ENCODE results near the gene HTRA2.

HTRA2 gene

GRCh38 chr2:74538881-74539339, 9.2 kb downstream of the HTRA2 start:
- no peak for DNase-seq

DNA sequence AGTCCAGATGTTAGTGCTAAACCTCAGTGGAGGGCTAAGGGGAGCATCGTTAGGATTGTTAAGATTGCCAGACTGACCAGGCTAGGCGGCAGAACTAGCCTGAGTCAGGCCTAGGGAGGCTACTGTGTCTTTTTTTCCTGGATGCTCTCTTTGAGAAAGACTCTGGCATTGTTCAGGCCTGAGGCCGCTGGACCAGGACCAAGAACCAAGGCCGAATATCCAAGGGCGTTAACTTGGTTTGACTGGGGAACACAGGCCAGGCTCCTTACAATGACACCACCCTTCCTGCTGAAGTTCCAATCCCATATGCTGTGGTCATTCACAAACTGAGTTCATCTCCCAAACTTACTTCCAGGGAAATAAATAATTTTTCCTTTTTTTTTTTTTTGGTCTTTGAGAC, 10.6 kb downstream of the HTRA2 start:
- no peak for DNase-seq

- DNase-seq: no peak
Observed at GRCh38 chr2:74542978-74543377, 13.2 kb downstream of the HTRA2 start.

DNA sequence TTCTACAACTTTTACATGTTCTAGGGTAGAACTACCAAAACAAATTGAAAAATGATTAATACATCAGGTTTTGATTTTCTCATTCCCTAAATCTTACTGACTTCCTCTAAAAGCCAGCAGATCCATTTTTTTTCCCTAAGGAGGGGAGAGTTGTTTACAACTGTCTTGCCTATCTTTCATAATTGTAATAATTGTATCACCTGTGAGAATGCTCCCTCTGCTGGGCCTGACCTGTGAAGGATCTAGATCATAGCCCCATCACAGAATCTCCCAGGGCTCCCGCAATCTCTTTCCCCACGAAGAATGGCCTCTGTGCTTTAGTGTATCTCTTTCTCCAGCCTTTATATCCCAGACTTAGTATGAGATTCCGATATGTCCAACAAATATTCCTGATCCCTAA, 14.9 kb downstream of the HTRA2 start:
- DNase-seq: no peak

- DNase-seq: no peak
Observed at GRCh38 chr2:74546004-74546403, 16.3 kb downstream of the HTRA2 start.

DNA sequence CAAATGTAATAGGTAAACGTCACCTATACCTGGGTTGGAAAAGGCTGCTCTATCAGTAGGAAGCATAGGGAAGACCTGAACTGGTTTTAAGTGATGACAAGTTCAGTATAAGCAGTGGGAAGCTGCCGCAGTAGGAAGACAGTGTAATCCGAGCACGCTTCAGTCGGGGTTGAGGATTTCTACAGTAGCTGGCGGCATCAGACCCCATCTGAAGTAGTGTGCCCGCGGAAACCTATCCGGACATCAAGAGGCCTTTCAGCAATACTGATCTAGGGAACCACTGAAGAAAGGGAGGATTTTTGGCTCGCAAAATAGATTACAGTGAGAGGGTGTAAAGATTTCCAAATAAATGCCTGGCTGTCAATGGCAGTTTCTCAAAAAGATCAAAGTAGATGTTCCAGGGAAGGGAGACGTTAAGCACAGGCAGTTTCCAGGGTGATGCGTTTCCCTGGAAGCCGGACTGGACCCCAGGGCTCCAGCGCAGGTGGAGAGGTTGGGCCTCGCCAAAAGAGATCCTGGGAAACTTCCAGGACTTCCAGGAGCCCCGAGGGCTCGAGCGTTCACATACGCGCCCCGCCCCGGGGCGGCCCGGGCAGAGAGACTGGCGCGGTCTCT, 18.7 kb downstream of the HTRA2 start:
- no peak for DNase-seq

GRCh38 chr2:74548900-74549826, 19.4 kb downstream of the HTRA2 start:
- peak in 8 of 56 donors; percentile 6 to 44 (median 20) for DNase-seq

DNA sequence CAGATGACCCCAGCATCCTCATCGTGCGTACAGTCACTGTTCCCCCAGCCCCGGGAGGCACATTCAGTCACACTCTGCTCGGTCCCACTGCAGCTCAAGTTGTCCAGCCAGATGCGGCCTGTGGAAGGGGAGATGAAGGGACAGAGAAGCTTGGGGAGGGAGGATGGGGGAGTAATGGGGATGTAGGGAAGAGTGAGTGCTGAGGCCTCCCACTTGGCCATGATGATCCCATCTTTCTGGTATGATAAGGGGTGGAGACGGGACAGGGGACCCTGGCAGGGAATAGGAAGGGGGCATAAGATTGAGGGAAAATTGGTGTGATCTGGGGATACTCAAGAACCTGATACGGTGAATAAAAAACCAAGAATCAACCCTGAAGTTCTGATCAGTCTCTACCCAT, 20.5 kb downstream of the HTRA2 start:
- no peak for DNase-seq

GRCh38 chr2:74551530-74551929, 21.8 kb downstream of the HTRA2 start:
- DNase-seq: no peak

DNA sequence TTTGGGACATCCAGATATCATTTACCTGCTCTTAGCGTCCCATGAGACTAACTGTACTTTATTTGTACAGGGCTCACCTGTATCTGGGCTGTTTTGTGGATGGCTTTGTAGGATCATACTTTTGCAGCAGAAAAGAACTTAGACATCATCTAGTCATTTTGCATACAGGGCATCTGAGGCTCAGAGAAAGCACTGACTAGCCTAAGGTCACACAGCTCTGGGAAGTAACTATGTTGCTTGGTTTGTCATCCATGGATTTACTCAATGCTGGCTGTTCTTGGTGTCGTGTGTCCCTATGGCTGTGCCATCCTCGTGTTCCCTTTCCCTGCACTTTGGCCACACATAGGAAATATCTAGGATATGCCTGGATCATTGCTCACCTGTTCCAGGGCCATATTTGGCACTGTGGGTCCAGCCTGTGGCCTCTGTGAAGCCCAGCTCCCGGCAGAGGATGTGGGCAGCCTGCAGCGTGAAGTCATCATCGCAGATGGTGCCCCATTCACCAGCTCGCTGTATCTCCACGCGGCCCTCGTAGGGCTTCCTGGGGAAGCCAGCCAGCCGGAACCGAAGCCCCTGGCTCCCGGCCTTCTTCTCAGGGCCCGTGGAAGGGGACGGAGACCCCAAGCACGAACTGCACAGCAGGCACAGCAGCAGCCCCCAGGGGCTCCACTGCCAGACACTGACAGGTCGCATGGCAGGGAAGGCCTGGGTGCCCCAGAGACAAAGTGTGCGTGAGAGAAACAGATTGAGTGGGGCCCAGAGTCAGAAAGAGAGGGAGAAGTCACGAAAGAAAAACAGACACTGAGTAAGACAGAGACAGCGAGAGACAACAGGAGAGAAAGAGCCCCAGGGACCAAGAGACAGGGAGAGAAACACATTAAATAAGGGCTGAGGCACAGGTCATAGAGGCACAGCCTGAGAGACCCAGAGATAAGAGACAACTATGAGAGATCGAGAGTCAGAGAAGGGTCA, 22.5 kb downstream of the HTRA2 start:
- no peak for DNase-seq

- peak in 11 of 56 donors; percentile 14 to 54 (median 25) for DNase-seq
Observed at GRCh38 chr2:74552914-74553811, 23.4 kb downstream of the HTRA2 start.

DNA sequence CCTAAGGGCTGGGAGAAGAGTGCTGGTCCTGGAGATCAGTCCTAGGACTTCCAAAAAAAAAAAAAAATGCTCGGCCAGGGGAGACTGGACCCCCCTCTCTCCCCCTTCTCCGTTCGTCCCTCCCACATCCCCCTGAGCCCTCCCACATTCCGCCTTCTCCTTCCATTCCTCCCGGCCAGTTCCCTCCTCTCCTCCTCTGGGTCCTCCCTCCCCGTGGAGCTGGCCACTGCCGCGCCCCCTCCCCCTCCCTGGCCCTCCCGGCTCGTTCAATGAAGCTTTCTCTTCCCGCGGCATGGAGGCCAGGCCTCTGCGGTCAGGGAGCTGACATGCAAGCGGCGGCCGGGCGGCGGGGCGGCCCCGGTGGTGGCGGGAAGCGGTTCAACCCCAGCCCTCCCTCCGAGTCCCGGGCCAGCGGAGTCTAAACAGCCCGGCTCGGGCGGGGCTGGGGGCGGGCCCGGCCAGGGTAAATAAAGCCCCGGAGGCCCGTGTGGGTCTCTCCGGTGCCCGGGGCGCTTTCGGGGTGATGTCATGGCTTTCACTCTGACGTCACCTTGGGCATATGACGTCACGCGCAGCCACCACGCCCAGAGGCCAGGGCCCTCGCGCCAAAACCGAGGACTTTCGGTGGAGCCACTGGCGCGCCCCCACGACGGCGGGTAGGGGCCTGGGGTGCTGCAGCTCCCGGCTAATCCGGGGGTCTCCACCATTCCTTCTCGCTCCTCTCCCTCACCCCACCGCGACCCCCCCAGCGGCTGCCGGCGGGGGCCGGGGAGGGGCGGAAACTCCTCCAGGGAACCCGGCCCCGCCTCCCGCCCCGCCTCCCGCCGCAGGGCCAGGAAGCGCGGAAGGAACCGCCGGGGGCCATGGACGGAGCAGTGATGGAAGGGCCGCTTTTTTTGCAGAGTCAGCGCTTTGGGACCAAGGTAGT, 24.4 kb downstream of the HTRA2 start, which contains the start of the genes DOK1 and LOXL3:
DOK1 (plus strand) TSS at position 829 of the 928 bp plus-strand sequence; CDS start at position 864, 35 bp downstream.
LOXL3 (minus strand) TSS at position 51 of the 928 bp plus-strand sequence. CDS start 1,308 bp downstream, outside the sequence.
- peak in 48 of 56 donors; percentile 26 to 88 (median 58) for DNase-seq

DNA sequence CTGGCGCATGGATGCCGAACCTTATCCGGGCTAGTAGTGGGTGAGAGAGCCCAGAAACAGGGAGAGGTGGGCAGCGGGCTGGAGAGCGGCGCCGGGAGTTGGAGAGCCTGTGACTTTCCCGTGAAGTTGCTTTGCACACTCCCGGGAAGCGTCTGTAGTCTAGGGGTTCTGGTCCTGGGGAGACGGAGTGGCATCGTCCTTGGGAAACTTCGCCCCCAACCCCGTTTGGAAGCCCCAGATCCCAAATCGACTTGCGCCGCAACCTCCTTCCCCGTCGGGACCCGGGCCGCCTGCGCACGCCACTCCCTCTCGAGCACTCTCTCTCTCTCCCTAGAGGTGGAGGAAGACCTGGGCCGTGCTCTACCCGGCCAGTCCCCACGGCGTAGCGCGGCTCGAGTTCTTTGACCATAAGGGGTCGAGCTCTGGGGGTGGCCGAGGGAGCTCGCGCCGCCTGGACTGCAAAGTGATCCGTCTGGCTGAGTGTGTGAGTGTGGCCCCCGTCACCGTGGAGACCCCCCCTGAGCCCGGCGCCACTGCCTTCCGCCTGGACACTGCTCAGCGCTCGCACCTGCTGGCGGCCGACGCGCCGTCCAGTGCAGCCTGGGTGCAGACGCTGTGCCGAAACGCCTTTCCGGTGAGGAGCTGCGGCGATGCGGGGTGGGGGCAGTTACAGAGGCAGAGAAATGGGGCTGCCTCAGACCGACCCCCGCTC, 25.2 kb downstream of the HTRA2 start:
- peak in 2 of 56 donors; percentile 33 to 50 for DNase-seq

GRCh38 chr2:74555610-74556103, 25.9 kb downstream of the HTRA2 start:
- peak in 5 of 56 donors; percentile 6 to 32 (median 13) for DNase-seq

- DNase-seq: no peak
Observed at GRCh38 chr2:74556159-74556558, 26.4 kb downstream of the HTRA2 start.

GRCh38 chr2:74556831-74557370, 27.2 kb downstream of the HTRA2 start:
- no peak for DNase-seq
